K562 (cell line): ENCODE measurements around the gene CLSTN2.

Experiments
- FOXJ2 ChIP-seq: fragments of 200-800 bp; sonication (Bioruptor generic); IDR thresholded peaks from 2 replicates; pipeline ENCODE4 v1.6.1; 2016; ENCODE audit warnings: missing genetic modification characterization, missing compliant biosample characterization
- GABPA ChIP-seq: fragments of 200-800 bp; sonication (Bioruptor generic); conservative IDR thresholded peaks from 2 replicates; pipeline ENCODE4 v1.6.1; 2016; ENCODE audit warnings: low read depth, missing genetic modification characterization, missing compliant biosample characterization
- HMGN3 ChIP-seq: IDR thresholded peaks from 2 replicates; pipeline ENCODE4 v1.6.1; 2011; ENCODE audit warnings: borderline replicate concordance, low read depth, mild to moderate bottlenecking, mixed read lengths, low read length; ENCODE audit not compliant: insufficient read length; ENCODE audit errors: extremely low read depth
- ILF3 ChIP-seq: fragments of 450-650 bp; IDR thresholded peaks from 2 replicates; pipeline ENCODE4 v1.6.1; 2018; ENCODE audit warnings: antibody characterized with exemption, mild to moderate bottlenecking, moderate library complexity, borderline replicate concordance
- POLR2AphosphoS5 ChIP-seq: IDR thresholded peaks from 2 replicates; pipeline ENCODE4 v1.6.1; 2011; ENCODE audit warnings: mild to moderate bottlenecking, low read depth, low read length, moderate library complexity; ENCODE audit not compliant: control insufficient read depth, insufficient read depth
- RBBP5 ChIP-seq: fragments of 200-600 bp; sonication (generic); IDR thresholded peaks from 2 replicates; pipeline ENCODE4 v1.6.1; 2012; ENCODE audit warnings: borderline replicate concordance, mild to moderate bottlenecking, low read length, control low read depth, inconsistent platforms; ENCODE audit not compliant: insufficient read depth, poor library complexity, severe bottlenecking
- RBM34 ChIP-seq: fragments of 200-400 bp; formaldehyde crosslinking; IDR thresholded peaks from 2 replicates; pipeline ENCODE4 v1.6.1; 2018; ENCODE audit warnings: low read length, borderline replicate concordance; ENCODE audit not compliant: insufficient read depth
- SRF ChIP-seq, 2 experiments: fragments of 250-450, 450-650 bp in 1 of 2; sonication (Bioruptor Pico) in 1 of 2; sonication (generic) in 1 of 2; formaldehyde crosslinking; IDR thresholded peaks; 2 replicates each; pipeline versions ENCODE4 v1.5.0 to v1.5.1; 2020 to 2022; ENCODE audit warnings: mild to moderate bottlenecking in 1 of 2, missing genetic modification reagents in 1 of 2
- TCF7L2 ChIP-seq: fragments of 150-350 bp; IDR thresholded peaks from 2 replicates; pipeline ENCODE4 v1.6.1; 2016; ENCODE audit warnings: low read depth, mild to moderate bottlenecking, low read length, moderate library complexity
- ZNF384 ChIP-seq: IDR thresholded peaks from 2 replicates; pipeline ENCODE4 v1.6.1; 2012; ENCODE audit warnings: low read depth, low read length, improper control_type of control experiment
- ZNF436 ChIP-seq: fragments of 250-450, 450-650 bp; sonication (Bioruptor Pico); formaldehyde crosslinking; IDR thresholded peaks from 2 replicates; pipeline ENCODE4 v1.7.0; 2020; ENCODE audit warnings: mild to moderate bottlenecking
- ZNF830 ChIP-seq: fragments of 250-450 bp; sonication (Bioruptor Pico); IDR thresholded peaks from 2 replicates; pipeline ENCODE4 v1.5.0; 2021; ENCODE audit warnings: mild to moderate bottlenecking
- TF ChIP-seq, protein P1 (sequence below): sonication (generic); formaldehyde crosslinking; IDR thresholded peaks from 2 replicates; pipeline ENCODE4 v1.9.0; 2022; ENCODE audit warnings: mild to moderate bottlenecking, missing genetic modification reagents
- TF ChIP-seq, protein P2 (sequence below): fragments of 250-450 bp; sonication (Bioruptor Pico); IDR thresholded peaks from 2 replicates; pipeline ENCODE4 v1.5.0; 2020; ENCODE audit warnings: mild to moderate bottlenecking, borderline replicate concordance

DNA sequence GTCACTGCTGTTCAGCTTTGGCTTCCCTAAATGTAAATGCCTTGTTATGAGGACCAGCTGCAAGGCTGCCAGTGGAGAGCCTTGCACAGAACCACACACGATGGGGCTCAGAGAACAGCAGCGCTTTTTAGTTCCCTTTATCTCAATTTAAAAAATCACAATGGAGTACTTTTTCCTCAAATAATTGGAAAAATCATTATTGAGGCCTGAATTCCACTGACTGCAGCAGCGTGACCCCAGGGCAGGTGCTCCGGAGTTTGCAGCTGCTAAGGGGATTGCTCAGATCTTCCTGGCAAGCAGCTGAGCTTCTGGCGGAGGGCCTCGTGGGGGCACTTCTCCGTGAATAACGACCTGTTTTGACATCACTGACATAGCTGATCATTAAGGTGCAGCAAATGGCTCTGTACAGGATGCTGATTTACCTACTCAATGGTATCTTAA lies 497.3 kb downstream of the CLSTN2 start:
- TF ChIP-seq FOXJ2 (tag) (no peak), ILF3 (no peak), TCF7L2 (no peak), RBBP5 (no peak), ZNF436 (no peak), RBM34 (no peak), POLR2AphosphoS5 (no peak), ZNF830 (no peak), HMGN3 (no peak), SRF (CRISPR knock-in tag; IDR thresholded peaks at IDR 0.05) (no peak), GABPA (tag) (no peak), ZNF384 (no peak)
- TF ChIP-seq, protein P1, sequence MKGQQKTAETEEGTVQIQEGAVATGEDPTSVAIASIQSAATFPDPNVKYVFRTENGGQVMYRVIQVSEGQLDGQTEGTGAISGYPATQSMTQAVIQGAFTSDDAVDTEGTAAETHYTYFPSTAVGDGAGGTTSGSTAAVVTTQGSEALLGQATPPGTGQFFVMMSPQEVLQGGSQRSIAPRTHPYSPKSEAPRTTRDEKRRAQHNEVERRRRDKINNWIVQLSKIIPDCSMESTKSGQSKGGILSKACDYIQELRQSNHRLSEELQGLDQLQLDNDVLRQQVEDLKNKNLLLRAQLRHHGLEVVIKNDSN (CRISPR knock-in tag), result no peak
- TF ChIP-seq, protein P2, sequence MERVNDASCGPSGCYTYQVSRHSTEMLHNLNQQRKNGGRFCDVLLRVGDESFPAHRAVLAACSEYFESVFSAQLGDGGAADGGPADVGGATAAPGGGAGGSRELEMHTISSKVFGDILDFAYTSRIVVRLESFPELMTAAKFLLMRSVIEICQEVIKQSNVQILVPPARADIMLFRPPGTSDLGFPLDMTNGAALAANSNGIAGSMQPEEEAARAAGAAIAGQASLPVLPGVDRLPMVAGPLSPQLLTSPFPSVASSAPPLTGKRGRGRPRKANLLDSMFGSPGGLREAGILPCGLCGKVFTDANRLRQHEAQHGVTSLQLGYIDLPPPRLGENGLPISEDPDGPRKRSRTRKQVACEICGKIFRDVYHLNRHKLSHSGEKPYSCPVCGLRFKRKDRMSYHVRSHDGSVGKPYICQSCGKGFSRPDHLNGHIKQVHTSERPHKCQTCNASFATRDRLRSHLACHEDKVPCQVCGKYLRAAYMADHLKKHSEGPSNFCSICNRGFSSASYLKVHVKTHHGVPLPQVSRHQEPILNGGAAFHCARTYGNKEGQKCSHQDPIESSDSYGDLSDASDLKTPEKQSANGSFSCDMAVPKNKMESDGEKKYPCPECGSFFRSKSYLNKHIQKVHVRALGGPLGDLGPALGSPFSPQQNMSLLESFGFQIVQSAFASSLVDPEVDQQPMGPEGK (CRISPR knock-in tag), result no peak
